ENCODE data around the gene LRFN3. TPM values are rescaled to one million over a fixed set of nuclear protein-coding genes. Genes with fewer than 3 reads are reported as not detected.
A peak's percentile ranks its signal among the peaks of the same experiment; 100 is the strongest.

The LRFN3 gene
- total and polyA plus RNA-seq, 2 of the 13 experiments (the other 11 are each of a cell fraction or from before 2014, with no cell fraction given) = 0.74 to 1.6 TPM

DNA sequence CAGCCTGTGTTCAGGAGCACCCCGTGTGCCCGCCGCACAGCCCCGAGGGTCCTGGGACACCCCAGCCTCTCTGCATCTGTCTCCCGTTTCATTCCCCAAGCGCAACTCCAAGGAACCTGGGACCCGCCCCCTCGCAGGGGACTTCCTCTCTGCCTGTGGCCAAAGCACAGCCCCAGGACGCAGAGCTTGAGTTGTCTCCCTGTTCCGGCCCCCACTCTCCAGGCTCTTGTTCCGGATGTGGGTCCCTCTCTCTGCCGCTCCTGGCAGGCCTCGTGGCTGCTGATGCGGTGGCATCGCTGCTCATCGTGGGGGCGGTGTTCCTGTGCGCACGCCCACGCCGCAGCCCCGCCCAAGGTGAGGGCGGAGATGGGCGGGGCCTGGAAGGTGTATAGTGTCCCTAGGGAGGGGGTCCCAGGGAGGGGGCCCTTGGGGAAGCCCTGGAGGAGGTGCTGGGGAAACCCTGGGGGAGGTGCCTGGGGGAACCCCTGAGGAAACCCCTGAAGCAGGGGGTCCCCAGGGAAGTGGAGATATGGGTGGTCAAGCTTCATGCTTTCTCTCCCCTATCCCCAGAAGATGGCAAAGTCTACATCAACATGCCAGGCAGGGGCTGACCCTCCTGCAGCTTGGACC, 32.5 kb upstream of the LRFN3 start (continued):
- TF ChIP-seq KLF11 (CRISPR knock-in tag; IDR thresholded peaks at IDR 0.05) (0 out of 2 replicates have a peak, but pooled peaks have one; percentile 26), FLYWCH1 (CRISPR knock-in tag; IDR thresholded peaks at IDR 0.05) (no peak), THAP11 (CRISPR knock-in tag; IDR thresholded peaks at IDR 0.05) (peak; percentile 66), FOXA1 (IDR thresholded peaks at IDR 0.05) (no peak), FOXA1 (CRISPR knock-in tag; IDR thresholded peaks at IDR 0.05) (no peak), ARNTL (CRISPR knock-in tag; IDR thresholded peaks at IDR 0.05) (no peak), POLR2AphosphoS2 (IDR thresholded peaks at IDR 0.05; ENCODE audit: low read depth, low read length) (no peak), HNRNPUL1 (IDR thresholded peaks at IDR 0.05; ENCODE audit: low read depth, low read length) (no peak), SP1 (IDR thresholded peaks at IDR 0.05) (no peak), SP1 (CRISPR knock-in tag; IDR thresholded peaks at IDR 0.05) (peak; percentile 84), MYC (CRISPR knock-in tag; IDR thresholded peaks at IDR 0.05; ENCODE audit: borderline replicate concordance) (peak; percentile 63; the same call in 1 of the 2 replicates), SUZ12 (IDR thresholded peaks at IDR 0.05; ENCODE audit: low read depth, low read length) (no peak), UBTF (CRISPR knock-in tag; IDR thresholded peaks at IDR 0.05) (peak; percentile 66), KDM5A (IDR thresholded peaks at IDR 0.05; ENCODE audit: borderline replicate concordance, low read length) (no peak), RAD21 (CRISPR knock-in tag; IDR thresholded peaks at IDR 0.05) (no peak), SMARCE1 (IDR thresholded peaks at IDR 0.05; ENCODE audit: borderline replicate concordance) (no peak), ZBTB38 (CRISPR knock-in tag; IDR thresholded peaks at IDR 0.05) (0 out of 2 replicates have a peak, but pooled peaks have one; percentile 14)
- TF ChIP-seq, protein P1, sequence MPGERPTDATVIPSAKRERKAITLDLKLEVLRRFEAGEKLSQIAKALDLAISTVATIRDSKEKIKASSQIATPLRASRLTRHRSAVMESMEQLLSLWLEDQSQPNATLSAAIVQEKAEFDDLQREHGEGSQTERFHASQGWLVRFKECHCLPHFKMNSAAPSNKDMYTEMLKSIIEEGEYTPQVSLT (CRISPR knock-in tag; IDR thresholded peaks at IDR 0.05; ENCODE audit: borderline replicate concordance, low read depth) = no peak
- TF ChIP-seq, protein P2, sequence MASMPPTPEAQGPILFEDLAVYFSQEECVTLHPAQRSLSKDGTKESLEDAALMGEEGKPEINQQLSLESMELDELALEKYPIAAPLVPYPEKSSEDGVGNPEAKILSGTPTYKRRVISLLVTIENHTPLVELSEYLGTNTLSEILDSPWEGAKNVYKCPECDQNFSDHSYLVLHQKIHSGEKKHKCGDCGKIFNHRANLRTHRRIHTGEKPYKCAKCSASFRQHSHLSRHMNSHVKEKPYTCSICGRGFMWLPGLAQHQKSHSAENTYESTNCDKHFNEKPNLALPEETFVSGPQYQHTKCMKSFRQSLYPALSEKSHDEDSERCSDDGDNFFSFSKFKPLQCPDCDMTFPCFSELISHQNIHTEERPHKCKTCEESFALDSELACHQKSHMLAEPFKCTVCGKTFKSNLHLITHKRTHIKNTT (CRISPR knock-in tag; IDR thresholded peaks at IDR 0.05) = no peak
- TF ChIP-seq, protein P3, sequence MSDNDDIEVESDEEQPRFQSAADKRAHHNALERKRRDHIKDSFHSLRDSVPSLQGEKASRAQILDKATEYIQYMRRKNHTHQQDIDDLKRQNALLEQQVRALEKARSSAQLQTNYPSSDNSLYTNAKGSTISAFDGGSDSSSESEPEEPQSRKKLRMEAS (IDR thresholded peaks at IDR 0.05) = peak; percentile 68
- TF ChIP-seq, protein P4, sequence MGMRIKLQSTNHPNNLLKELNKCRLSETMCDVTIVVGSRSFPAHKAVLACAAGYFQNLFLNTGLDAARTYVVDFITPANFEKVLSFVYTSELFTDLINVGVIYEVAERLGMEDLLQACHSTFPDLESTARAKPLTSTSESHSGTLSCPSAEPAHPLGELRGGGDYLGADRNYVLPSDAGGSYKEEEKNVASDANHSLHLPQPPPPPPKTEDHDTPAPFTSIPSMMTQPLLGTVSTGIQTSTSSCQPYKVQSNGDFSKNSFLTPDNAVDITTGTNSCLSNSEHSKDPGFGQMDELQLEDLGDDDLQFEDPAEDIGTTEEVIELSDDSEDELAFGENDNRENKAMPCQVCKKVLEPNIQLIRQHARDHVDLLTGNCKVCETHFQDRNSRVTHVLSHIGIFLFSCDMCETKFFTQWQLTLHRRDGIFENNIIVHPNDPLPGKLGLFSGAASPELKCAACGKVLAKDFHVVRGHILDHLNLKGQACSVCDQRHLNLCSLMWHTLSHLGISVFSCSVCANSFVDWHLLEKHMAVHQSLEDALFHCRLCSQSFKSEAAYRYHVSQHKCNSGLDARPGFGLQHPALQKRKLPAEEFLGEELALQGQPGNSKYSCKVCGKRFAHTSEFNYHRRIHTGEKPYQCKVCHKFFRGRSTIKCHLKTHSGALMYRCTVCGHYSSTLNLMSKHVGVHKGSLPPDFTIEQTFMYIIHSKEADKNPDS (CRISPR knock-in tag; IDR thresholded peaks at IDR 0.05) = no peak
- TF ChIP-seq, protein P5, sequence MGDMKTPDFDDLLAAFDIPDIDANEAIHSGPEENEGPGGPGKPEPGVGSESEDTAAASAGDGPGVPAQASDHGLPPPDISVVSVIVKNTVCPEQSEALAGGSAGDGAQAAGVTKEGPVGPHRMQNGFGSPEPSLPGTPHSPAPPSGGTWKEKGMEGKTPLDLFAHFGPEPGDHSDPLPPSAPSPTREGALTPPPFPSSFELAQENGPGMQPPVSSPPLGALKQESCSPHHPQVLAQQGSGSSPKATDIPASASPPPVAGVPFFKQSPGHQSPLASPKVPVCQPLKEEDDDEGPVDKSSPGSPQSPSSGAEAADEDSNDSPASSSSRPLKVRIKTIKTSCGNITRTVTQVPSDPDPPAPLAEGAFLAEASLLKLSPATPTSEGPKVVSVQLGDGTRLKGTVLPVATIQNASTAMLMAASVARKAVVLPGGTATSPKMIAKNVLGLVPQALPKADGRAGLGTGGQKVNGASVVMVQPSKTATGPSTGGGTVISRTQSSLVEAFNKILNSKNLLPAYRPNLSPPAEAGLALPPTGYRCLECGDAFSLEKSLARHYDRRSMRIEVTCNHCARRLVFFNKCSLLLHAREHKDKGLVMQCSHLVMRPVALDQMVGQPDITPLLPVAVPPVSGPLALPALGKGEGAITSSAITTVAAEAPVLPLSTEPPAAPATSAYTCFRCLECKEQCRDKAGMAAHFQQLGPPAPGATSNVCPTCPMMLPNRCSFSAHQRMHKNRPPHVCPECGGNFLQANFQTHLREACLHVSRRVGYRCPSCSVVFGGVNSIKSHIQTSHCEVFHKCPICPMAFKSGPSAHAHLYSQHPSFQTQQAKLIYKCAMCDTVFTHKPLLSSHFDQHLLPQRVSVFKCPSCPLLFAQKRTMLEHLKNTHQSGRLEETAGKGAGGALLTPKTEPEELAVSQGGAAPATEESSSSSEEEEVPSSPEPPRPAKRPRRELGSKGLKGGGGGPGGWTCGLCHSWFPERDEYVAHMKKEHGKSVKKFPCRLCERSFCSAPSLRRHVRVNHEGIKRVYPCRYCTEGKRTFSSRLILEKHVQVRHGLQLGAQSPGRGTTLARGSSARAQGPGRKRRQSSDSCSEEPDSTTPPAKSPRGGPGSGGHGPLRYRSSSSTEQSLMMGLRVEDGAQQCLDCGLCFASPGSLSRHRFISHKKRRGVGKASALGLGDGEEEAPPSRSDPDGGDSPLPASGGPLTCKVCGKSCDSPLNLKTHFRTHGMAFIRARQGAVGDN (CRISPR knock-in tag; IDR thresholded peaks at IDR 0.05) = peak; percentile 83

All from HepG2 (cell line).